Measurements from ENCODE around the gene STKLD1.

STKLD1 gene

GRCh38 chr9:133396952-133397351 is 20.8 kb downstream of the STKLD1 start:
- DNase-seq: peak; percentile 78

GRCh38 chr9:133397370-133397769 is 21.2 kb downstream of the STKLD1 start:
- no peak overlapping the region for H3K4me3 ChIP-seq (ENCODE audit: low read depth, low read length)
- no peaks in the 10 kb centered on the region for H3K27me3 ChIP-seq (ENCODE audit: insufficient read depth, low read depth, severe bottlenecking)
- H3K36me3 ChIP-seq: no peaks in the 10 kb centered on the region
- no peak overlapping the region for H3K27ac ChIP-seq
- DNase-seq: no peak
- TF ChIP-seq CTCF (IDR thresholded peaks at IDR 0.05; ENCODE audit: low read depth, low read length): no peak
- no peaks in the 10 kb centered on the region for H3K9me3 ChIP-seq (ENCODE audit: severe bottlenecking)

More at GRCh38 chr9:133396952-133397351, 20.8 kb downstream of the STKLD1 start:
- no peak overlapping the region for H3K4me3 ChIP-seq (ENCODE audit: low read depth, low read length)
- no peak overlapping the region for H3K27ac ChIP-seq
- TF ChIP-seq CTCF (IDR thresholded peaks at IDR 0.05; ENCODE audit: low read depth, low read length): peak; percentile 89
- no peaks in the 10 kb centered on the region for H3K36me3 ChIP-seq
- H3K9me3 ChIP-seq (ENCODE audit: severe bottlenecking): no peaks in the 10 kb centered on the region
- H3K27me3 ChIP-seq (ENCODE audit: insufficient read depth, low read depth, severe bottlenecking): no peaks in the 10 kb centered on the region

- DNase-seq: no peak
- H3K36me3 ChIP-seq: no peaks in the 10 kb centered on the region
- TF ChIP-seq CTCF (IDR thresholded peaks at IDR 0.05; ENCODE audit: low read depth, low read length): no peak
- H3K27ac ChIP-seq: no peak overlapping the region
- H3K27me3 ChIP-seq (ENCODE audit: insufficient read depth, low read depth, severe bottlenecking): no peaks in the 10 kb centered on the region
- no peak overlapping the region for H3K4me3 ChIP-seq (ENCODE audit: low read depth, low read length)
- H3K9me3 ChIP-seq (ENCODE audit: severe bottlenecking): no peaks in the 10 kb centered on the region
Measured at GRCh38 chr9:133397895-133398294, 21.7 kb downstream of the STKLD1 start.

- H3K36me3 ChIP-seq: peaks cover 11% of the 10 kb centered on the region
Measured at GRCh38 chr9:133400292-133400691, 24.1 kb downstream of the STKLD1 start.

GRCh38 chr9:133401588-133401987 is 25.4 kb downstream of the STKLD1 start:
- TF ChIP-seq CTCF (IDR thresholded peaks at IDR 0.05; ENCODE audit: low read depth, low read length): no peak
- H3K9me3 ChIP-seq (ENCODE audit: severe bottlenecking): no peaks in the 10 kb centered on the region
- H3K36me3 ChIP-seq: peaks cover 24% of the 10 kb centered on the region
- H3K27me3 ChIP-seq (ENCODE audit: insufficient read depth, low read depth, severe bottlenecking): no peaks in the 10 kb centered on the region
- DNase-seq: no peak
- no peak overlapping the region for H3K27ac ChIP-seq
- H3K4me3 ChIP-seq (ENCODE audit: low read depth, low read length): no peak overlapping the region

More at GRCh38 chr9:133400292-133400691, 24.1 kb downstream of the STKLD1 start:
- Histone ChIP-seq H3K9me3 (ENCODE audit: severe bottlenecking) (no peaks in the 10 kb centered on the region), H3K27ac (no peak overlapping the region), H3K4me3 (ENCODE audit: low read depth, low read length) (no peak overlapping the region), H3K27me3 (ENCODE audit: insufficient read depth, low read depth, severe bottlenecking) (no peaks in the 10 kb centered on the region)
- no peak for DNase-seq
- no peak for TF ChIP-seq CTCF (IDR thresholded peaks at IDR 0.05; ENCODE audit: low read depth, low read length)

- H3K27ac ChIP-seq: no peak overlapping the region
- H3K4me3 ChIP-seq (ENCODE audit: low read depth, low read length): no peak overlapping the region
- H3K9me3 ChIP-seq (ENCODE audit: severe bottlenecking): no peaks in the 10 kb centered on the region
- H3K27me3 ChIP-seq (ENCODE audit: insufficient read depth, low read depth, severe bottlenecking): no peaks in the 10 kb centered on the region
- no peak for TF ChIP-seq CTCF (IDR thresholded peaks at IDR 0.05; ENCODE audit: low read depth, low read length)
- DNase-seq: no peak
- H3K36me3 ChIP-seq: peaks cover 34% of the 10 kb centered on the region
Measured at GRCh38 chr9:133402689-133403088, 26.5 kb downstream of the STKLD1 start.

Data from WERI-Rb-1 (cell line).